GM12874 (cell line): ENCODE measurements around the gene IL2RA.

Experiments used
- TF ChIP-seq, protein P1 (sequence below): IDR thresholded peaks from 2 replicates; pipeline ENCODE4 v1.5.1; 2011; ENCODE audit warnings: low read depth, mild to moderate bottlenecking, control low read depth, low read length, moderate library complexity; ENCODE audit not compliant: insufficient read depth

Gene IL2RA

DNA sequence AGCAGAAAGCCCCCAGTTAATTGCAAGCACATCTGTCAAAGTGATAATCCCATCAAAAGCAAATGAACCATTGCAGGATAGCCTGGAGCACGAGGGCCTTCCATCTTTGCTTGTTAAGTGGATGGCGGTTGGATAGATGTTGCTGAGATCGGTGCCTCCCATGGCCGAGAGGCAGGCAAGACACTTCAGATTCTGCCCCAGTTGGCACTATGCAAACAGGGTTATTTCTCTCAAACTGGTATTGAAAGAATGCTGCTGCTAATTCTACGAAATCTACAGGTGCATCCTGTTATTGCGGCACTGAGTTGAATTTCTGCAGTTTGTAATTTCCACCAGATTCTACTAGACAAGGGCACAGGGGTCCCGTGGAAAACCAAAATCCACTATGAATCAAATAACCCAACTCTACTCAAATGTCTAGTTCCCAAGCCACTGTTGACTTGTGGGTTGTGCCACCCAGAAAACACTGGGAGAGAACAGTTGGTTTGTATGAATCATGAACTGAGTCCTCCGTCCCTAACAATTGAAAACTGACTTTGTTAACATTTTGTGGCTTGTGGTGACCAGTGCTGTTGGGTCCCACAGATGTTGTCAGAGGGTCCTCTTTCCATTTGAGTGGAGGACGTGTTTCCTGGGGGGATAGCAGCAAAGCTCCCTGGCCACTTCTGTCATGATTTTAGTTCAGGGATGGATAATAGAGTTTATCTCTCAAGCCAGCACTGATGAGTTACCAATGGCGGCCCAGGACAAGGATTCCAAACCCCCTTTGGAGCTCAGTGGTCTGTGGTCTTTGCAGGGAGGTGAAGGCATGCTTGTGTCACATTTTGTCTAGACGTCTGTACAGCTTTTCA lies 7.1 kb upstream of the IL2RA start:
- TF ChIP-seq, protein P1, sequence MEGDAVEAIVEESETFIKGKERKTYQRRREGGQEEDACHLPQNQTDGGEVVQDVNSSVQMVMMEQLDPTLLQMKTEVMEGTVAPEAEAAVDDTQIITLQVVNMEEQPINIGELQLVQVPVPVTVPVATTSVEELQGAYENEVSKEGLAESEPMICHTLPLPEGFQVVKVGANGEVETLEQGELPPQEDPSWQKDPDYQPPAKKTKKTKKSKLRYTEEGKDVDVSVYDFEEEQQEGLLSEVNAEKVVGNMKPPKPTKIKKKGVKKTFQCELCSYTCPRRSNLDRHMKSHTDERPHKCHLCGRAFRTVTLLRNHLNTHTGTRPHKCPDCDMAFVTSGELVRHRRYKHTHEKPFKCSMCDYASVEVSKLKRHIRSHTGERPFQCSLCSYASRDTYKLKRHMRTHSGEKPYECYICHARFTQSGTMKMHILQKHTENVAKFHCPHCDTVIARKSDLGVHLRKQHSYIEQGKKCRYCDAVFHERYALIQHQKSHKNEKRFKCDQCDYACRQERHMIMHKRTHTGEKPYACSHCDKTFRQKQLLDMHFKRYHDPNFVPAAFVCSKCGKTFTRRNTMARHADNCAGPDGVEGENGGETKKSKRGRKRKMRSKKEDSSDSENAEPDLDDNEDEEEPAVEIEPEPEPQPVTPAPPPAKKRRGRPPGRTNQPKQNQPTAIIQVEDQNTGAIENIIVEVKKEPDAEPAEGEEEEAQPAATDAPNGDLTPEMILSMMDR: no peak

DNA sequence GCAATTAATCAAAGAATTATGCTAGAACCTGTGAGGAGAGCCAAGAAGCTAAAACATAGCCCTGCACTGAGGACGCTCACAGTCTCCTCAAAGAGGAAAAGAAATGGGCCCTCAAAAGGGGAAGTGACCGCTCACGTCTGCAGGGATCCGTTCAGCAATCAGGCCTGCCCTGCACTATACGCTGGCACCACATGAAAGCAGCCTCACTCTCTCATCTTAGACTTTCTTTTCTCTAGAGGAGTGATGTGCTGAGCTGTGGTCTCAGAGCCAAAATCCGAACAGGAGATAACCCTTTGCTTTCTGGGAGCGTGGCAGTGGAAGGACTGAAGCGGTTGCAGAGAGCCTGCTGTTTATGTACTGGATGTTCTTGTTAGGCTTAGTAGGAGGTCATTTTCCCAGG lies 6.3 kb upstream of the IL2RA start:
- TF ChIP-seq, protein P1: no peak

DNA sequence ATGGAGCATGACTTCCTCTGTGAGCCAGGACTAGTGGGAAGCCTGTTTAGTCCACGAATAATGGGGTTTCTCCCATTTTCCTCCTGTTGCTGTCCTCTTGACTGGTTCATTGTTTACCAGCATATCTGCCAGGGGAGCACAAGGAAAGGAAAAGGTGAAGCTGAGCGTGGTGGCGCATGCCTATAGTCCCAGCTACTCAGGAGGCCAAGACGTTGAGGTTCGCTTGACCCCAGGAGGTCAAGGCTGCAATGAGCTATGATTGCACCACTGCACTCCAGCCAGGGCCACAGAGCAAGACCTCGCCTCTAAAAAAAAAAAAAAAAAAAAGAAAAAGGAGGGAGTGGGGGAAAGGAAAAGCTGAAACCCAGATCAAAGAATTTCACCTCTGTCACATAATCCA lies 5.8 kb upstream of the IL2RA start:
- TF ChIP-seq, protein P1: no peak

DNA sequence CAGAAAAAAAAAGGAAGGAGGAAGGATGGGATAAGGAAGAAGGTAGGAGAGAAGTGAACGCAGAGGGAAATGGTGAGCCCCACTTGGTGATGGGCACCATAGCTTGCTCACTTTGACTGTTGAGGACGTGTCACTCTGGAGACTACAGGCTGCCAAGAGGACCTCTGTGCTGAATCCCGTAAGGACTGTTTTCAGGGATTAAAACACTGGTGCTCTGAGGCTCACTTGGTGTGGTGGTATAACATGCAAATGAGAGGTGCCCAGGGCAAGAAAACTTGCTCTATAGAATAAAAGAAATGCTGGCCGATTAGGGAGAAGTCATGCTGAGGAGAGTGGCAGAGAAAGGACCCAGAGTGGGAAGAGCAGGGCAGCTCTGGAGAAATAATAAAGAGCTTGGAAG lies 5.3 kb upstream of the IL2RA start:
- TF ChIP-seq, protein P1: no peak

DNA sequence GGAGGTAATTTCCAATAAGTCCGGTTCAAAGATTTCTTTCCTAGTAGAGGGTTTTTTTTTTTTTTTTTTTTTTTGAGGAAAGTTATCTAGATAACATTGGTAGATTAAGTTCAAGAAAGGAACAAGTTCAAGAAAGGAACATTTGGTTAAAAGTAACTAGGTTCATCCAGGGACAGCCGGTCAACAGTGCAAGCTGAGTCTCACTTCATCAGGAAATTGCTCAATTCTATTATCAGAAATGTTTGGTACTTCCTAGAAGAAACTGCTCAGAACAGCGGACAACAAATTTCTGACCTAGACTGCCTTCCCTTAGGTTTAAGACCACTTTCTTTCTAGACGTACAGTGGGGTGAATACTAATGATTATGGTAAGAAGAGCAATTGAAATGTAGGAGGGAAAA lies 3.7 kb upstream of the IL2RA start:
- TF ChIP-seq, protein P1: no peak

DNA sequence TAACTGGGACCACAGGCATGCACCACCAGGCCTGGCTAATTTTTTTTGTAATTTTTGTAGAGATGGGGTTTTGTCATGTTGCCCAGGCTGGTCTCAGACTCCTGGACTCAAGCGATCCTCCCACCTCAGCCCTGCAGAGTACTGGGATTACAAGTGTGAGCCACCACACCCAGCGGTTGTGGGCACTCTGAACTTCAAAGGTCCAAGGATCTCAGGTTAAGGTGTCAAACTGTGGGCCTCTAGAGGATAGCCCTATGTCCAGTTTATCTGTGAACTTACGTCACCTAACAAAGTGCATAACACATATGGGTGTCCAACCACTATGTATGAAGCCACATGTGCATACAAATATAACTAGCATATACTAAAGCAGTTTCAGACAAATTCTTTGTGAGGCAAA lies 3.2 kb upstream of the IL2RA start:
- TF ChIP-seq, protein P1: no peak

DNA sequence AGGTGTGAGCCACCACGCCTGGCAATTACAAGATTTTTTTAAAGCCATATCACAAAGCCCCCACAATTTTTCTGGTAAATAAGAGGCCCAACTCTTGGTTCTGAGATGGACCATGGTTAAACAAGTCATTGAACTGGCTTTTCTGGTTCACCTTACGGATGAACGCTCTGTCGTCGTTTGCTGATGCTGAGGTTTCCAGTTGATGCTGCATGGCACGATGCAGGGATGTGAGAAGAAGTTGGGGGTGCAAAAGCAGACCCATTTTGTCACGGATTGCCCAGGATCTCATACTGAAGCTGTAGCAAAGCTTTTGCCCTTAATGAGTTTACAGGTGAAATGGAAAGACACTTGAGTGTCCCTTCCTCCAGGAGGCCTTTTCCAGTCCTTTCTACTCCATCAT lies 2.0 kb upstream of the IL2RA start:
- TF ChIP-seq, protein P1: no peak
